ENCODE data around the gene TMEM245. TPM values are rescaled to one million over a fixed set of nuclear protein-coding genes. Genes with fewer than 3 reads are reported as not detected.

TMEM245 gene
- total RNA-seq, 1 donor from 2014 or later, result 37.2 TPM

GRCh38 chr9:109100543-109101201 is 19.1 kb downstream of the TMEM245 start:
- no peak for DNase-seq

- DNase-seq, result no peak
These were observed 20.8 kb downstream of the TMEM245 start for GRCh38 chr9:109098960-109099308.

- DNase-seq, result no peak
These were observed 21.4 kb downstream of the TMEM245 start for GRCh38 chr9:109098171-109098959.

GRCh38 chr9:109097146-109097545 is 22.6 kb downstream of the TMEM245 start:
- DNase-seq, result no peak

- no peak for DNase-seq
These were observed 24.4 kb downstream of the TMEM245 start for GRCh38 chr9:109095321-109095720.

- no peak for DNase-seq
These were observed 25.5 kb downstream of the TMEM245 start for GRCh38 chr9:109094268-109094667.

GRCh38 chr9:109092587-109092986 is 27.2 kb downstream of the TMEM245 start:
- no peak for DNase-seq

- no peak for DNase-seq
These were observed 27.6 kb downstream of the TMEM245 start for GRCh38 chr9:109092051-109092580.

- DNase-seq, result no peak
These were observed 31.5 kb downstream of the TMEM245 start for GRCh38 chr9:109088221-109088620.

GRCh38 chr9:109087795-109088194 is 32.0 kb downstream of the TMEM245 start:
- DNase-seq, result no peak

GRCh38 chr9:109086221-109086620 is 33.5 kb downstream of the TMEM245 start:
- DNase-seq, result no peak

GRCh38 chr9:109085510-109085909 is 34.2 kb downstream of the TMEM245 start:
- no peak for DNase-seq

GRCh38 chr9:109083813-109084405 is 35.8 kb downstream of the TMEM245 start:
- no peak for DNase-seq

- DNase-seq, result no peak
These were observed 36.6 kb downstream of the TMEM245 start for GRCh38 chr9:109083141-109083540.

GRCh38 chr9:109082091-109082620 is 37.6 kb downstream of the TMEM245 start:
- DNase-seq, result no peak

- DNase-seq, result no peak
These were observed 45.4 kb downstream of the TMEM245 start for GRCh38 chr9:109074236-109074889.

- DNase-seq, result no peak
These were observed 46.8 kb downstream of the TMEM245 start for GRCh38 chr9:109072821-109073435.

- no peak for DNase-seq
These were observed 47.5 kb downstream of the TMEM245 start for GRCh38 chr9:109072133-109072692.

- DNase-seq, result no peak
These were observed 51.0 kb downstream of the TMEM245 start for GRCh38 chr9:109068764-109069163.

GRCh38 chr9:109064963-109065702 is 54.6 kb downstream of the TMEM245 start:
- DNase-seq, result no peak

GRCh38 chr9:109063760-109064159 is 56.0 kb downstream of the TMEM245 start:
- no peak for DNase-seq

All from skin of body (tissue), 2 donors.